Loucy (cell line): ENCODE measurements around the gene C13orf46.

Experiments
- H2AFZ ChIP-seq: fragments of 200-600 bp; sonication (generic); 2 replicates; pipeline ENCODE4 v1.6.0; 2016; ENCODE audit warnings: antibody characterized with exemption, mild to moderate bottlenecking, low read length, moderate library complexity
- H3F3A ChIP-seq: fragments of 200-600 bp; 2 replicates; pipeline ENCODE4 v1.6.0; 2016; ENCODE audit warnings: antibody characterized with exemption, low read depth, mild to moderate bottlenecking
- H3K27me3 ChIP-seq: fragments of 200-600 bp; sonication (generic); 2 replicates; pipeline ENCODE4 v1.6.1; 2014; ENCODE audit warnings: low read length, mild to moderate bottlenecking; ENCODE audit not compliant: insufficient read depth, poor library complexity, severe bottlenecking
- H3K36me3 ChIP-seq: fragments of 200-600 bp; sonication (generic); 2 replicates; pipeline ENCODE4 v1.6.1; 2016; ENCODE audit warnings: low read length; ENCODE audit not compliant: insufficient read depth
- H3K4me1 ChIP-seq: fragments of 200-600 bp; sonication (generic); 2 replicates; pipeline ENCODE4 v1.5.1; 2014; ENCODE audit warnings: low read length, mild to moderate bottlenecking; ENCODE audit not compliant: insufficient read depth, poor library complexity, severe bottlenecking
- H3K4me2 ChIP-seq: fragments of 200-600 bp; sonication (generic); 2 replicates; pipeline ENCODE4 v1.6.0; 2014; ENCODE audit warnings: antibody characterized with exemption, low read length, low read depth, mild to moderate bottlenecking; ENCODE audit not compliant: poor library complexity, severe bottlenecking
- H3K4me3 ChIP-seq: fragments of 200-600 bp; sonication (generic); 2 replicates; pipeline ENCODE4 v1.5.1; 2014; ENCODE audit warnings: low read length, mild to moderate bottlenecking, mixed read lengths; ENCODE audit not compliant: poor library complexity, severe bottlenecking
- H3K79me2 ChIP-seq: fragments of 200-600 bp; sonication (generic); 2 replicates; pipeline ENCODE4 v1.6.1; 2014; ENCODE audit warnings: low read length; ENCODE audit not compliant: insufficient read depth
- H3K9ac ChIP-seq: fragments of 200-600 bp; sonication (generic); 2 replicates; pipeline ENCODE4 v1.6.0; 2014; ENCODE audit warnings: mild to moderate bottlenecking, low read depth, low read length, moderate library complexity; ENCODE audit not compliant: poor library complexity, severe bottlenecking
- H3K9me2 ChIP-seq: fragments of 200-600 bp; sonication (generic); replicated peaks from 2 replicates; pipeline ENCODE4 v1.6.1; 2016; ENCODE audit warnings: low read depth, low read length, mixed read lengths
- H3K9me3 ChIP-seq: fragments of 200-600 bp; sonication (generic); 2 replicates; pipeline ENCODE4 v1.6.1; 2014; ENCODE audit warnings: mild to moderate bottlenecking, antibody characterized with exemption, low read length, low read depth; ENCODE audit not compliant: insufficient read depth
- H4K20me1 ChIP-seq: fragments of 200-600 bp; sonication (generic); 2 replicates; pipeline ENCODE4 v1.6.0; 2014; ENCODE audit warnings: antibody characterized with exemption, low read length, mild to moderate bottlenecking; ENCODE audit not compliant: insufficient read depth, poor library complexity, severe bottlenecking
- EZH2phosphoT487 ChIP-seq: fragments of 200-600 bp; IDR thresholded peaks from 2 replicates; pipeline ENCODE4 v1.6.1; 2018; ENCODE audit warnings: antibody characterized with exemption, mild to moderate bottlenecking, moderate library complexity, borderline replicate concordance
- TF ChIP-seq, protein P1 (sequence below): fragments of 200-600 bp; sonication (generic); conservative IDR thresholded peaks from 2 replicates; pipeline ENCODE4 v1.5.1; 2014; ENCODE audit warnings: mild to moderate bottlenecking, antibody characterized with exemption, low read length

C13orf46 gene

GRCh38 chr13:113949546-113949945 is 24.3 kb downstream of the C13orf46 start:
- H4K20me1 ChIP-seq = no peaks in the 10 kb centered on the region
- H3K9me2 ChIP-seq = no peaks in the 10 kb centered on the region
- H3K9me3 ChIP-seq = no peaks in the 10 kb centered on the region
- H3K36me3 ChIP-seq = no peaks in the 10 kb centered on the region
- no peak for TF ChIP-seq EZH2phosphoT487
- TF ChIP-seq, protein P1, sequence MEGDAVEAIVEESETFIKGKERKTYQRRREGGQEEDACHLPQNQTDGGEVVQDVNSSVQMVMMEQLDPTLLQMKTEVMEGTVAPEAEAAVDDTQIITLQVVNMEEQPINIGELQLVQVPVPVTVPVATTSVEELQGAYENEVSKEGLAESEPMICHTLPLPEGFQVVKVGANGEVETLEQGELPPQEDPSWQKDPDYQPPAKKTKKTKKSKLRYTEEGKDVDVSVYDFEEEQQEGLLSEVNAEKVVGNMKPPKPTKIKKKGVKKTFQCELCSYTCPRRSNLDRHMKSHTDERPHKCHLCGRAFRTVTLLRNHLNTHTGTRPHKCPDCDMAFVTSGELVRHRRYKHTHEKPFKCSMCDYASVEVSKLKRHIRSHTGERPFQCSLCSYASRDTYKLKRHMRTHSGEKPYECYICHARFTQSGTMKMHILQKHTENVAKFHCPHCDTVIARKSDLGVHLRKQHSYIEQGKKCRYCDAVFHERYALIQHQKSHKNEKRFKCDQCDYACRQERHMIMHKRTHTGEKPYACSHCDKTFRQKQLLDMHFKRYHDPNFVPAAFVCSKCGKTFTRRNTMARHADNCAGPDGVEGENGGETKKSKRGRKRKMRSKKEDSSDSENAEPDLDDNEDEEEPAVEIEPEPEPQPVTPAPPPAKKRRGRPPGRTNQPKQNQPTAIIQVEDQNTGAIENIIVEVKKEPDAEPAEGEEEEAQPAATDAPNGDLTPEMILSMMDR = no peak
- H3K27me3 ChIP-seq = no peaks in the 10 kb centered on the region
- no peaks in the 10 kb centered on the region for H3F3A ChIP-seq
- no peak overlapping the region for H3K9ac ChIP-seq
- peaks cover 9% of the 10 kb centered on the region for H3K4me1 ChIP-seq
- no peak overlapping the region for H3K4me3 ChIP-seq
- no peak overlapping the region for H3K4me2 ChIP-seq
- H2AFZ ChIP-seq = no peak overlapping the region
- no peaks in the 10 kb centered on the region for H3K79me2 ChIP-seq

- Histone ChIP-seq H3F3A (no peaks in the 10 kb centered on the region), H3K4me2 (peak overlapping the region; percentile 21), H3K4me1 (peaks cover 9% of the 10 kb centered on the region), H3K36me3 (no peaks in the 10 kb centered on the region), H3K9me2 (no peaks in the 10 kb centered on the region), H4K20me1 (no peaks in the 10 kb centered on the region), H3K27me3 (no peaks in the 10 kb centered on the region), H3K79me2 (no peaks in the 10 kb centered on the region), H3K9me3 (no peaks in the 10 kb centered on the region), H3K4me3 (no peak overlapping the region), H3K9ac (no peak overlapping the region), H2AFZ (no peak overlapping the region)
- TF ChIP-seq EZH2phosphoT487 = no peak
- TF ChIP-seq, protein P1 = no peak
Observed at GRCh38 chr13:113948034-113948742, 25.7 kb downstream of the C13orf46 start.

DNA sequence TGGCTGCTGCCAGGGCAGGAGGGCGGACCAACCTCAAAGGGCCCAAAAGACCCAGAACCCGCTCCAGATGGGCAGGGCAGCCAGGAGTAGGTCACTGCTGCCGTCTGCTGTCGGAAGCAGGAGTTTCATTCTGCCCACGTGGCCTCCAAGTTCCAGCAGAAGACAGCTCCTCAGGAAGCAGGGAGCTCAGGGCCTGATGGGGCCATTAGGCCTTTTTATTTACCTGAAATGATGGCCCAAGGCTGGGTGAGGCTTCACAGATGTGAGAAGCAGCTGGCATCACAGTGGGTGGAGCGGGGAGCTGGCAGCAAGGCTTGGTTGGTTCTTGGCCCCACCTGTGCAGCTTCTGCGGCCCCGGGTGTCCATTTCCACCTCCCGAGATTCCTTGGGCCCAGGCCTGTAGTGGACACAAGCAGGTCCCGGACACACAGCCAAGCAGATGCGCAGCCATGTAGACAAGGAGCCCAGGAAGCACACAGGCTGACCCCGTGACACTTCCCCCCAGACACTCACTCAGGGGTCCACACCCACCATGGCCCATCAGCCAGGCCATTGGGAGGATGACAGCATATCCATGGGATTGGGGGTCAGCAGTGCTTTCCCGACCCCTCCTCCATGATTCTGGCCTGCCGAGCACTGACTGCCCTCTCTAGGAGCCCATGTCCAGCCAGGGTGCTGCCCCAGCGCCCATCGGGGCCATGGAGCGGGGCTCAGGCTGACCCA is 26.4 kb downstream of the C13orf46 start:
- Histone ChIP-seq H3K79me2 (no peaks in the 10 kb centered on the region), H3K9me2 (no peaks in the 10 kb centered on the region), H3K9ac (no peak overlapping the region), H3K4me1 (peaks cover 9% of the 10 kb centered on the region), H3K4me2 (no peak overlapping the region), H3K27me3 (no peaks in the 10 kb centered on the region), H3F3A (no peaks in the 10 kb centered on the region), H3K36me3 (no peaks in the 10 kb centered on the region), H2AFZ (no peak overlapping the region), H4K20me1 (no peaks in the 10 kb centered on the region), H3K9me3 (no peaks in the 10 kb centered on the region), H3K4me3 (no peak overlapping the region)
- TF ChIP-seq, protein P1 = no peak
- TF ChIP-seq EZH2phosphoT487 = no peak
